GM23248 (cell line): ENCODE data around the gene RTEL1. TPM values are rescaled to one million over a fixed set of nuclear protein-coding genes. Genes with fewer than 3 reads are reported as not detected.
"Not testable (repeated sequence)": the region's sequence is repeated elsewhere in the genome, so short reads cannot be mapped to it uniquely, and the experiment has no call there.

Experiments used
- DNase-seq: peaks from one replicate; pipeline ENCODE4 v3.0.0-alpha.2; 2015
- H2AFZ ChIP-seq: fragments of 200-600 bp; sonication (generic); 2 replicates; pipeline ENCODE4 v1.6.1; 2016; ENCODE audit warnings: antibody characterized with exemption
- H3F3A ChIP-seq: fragments of 200-600 bp; sonication (generic); 2 replicates; pipeline ENCODE4 v1.6.1; 2016; ENCODE audit warnings: mild to moderate bottlenecking, antibody characterized with exemption, mixed run types; ENCODE audit not compliant: insufficient read depth
- H3K27ac ChIP-seq: fragments of 200-600 bp; sonication (generic); 2 replicates; pipeline ENCODE4 v1.5.1; 2016; ENCODE audit warnings: mild to moderate bottlenecking
- H3K27me3 ChIP-seq: fragments of 200-600 bp; sonication (generic); replicated peaks from 2 replicates; pipeline ENCODE4 v1.6.1; 2016; ENCODE audit warnings: mild to moderate bottlenecking; ENCODE audit not compliant: insufficient read depth
- H3K36me3 ChIP-seq: fragments of 200-600 bp; sonication (generic); 2 replicates; pipeline ENCODE4 v1.6.1; 2016; ENCODE audit warnings: low read depth, mild to moderate bottlenecking
- H3K4me1 ChIP-seq: fragments of 200-600 bp; sonication (generic); 2 replicates; pipeline ENCODE4 v1.6.1; 2016; ENCODE audit warnings: mild to moderate bottlenecking; ENCODE audit not compliant: insufficient read depth
- H3K4me2 ChIP-seq: fragments of 200-600 bp; sonication (generic); one replicate; pipeline ENCODE4 v1.6.1; 2016; ENCODE audit warnings: mild to moderate bottlenecking; ENCODE audit not compliant: unreplicated experiment
- H3K4me3 ChIP-seq: fragments of 200-600 bp; sonication (generic); 2 replicates; pipeline ENCODE4 v1.5.1; 2016; ENCODE audit warnings: mild to moderate bottlenecking
- H3K79me2 ChIP-seq: fragments of 200-600 bp; sonication (generic); 2 replicates; pipeline ENCODE4 v1.6.1; 2016; ENCODE audit warnings: mild to moderate bottlenecking; ENCODE audit not compliant: insufficient read depth
- H3K9ac ChIP-seq: fragments of 200-600 bp; sonication (generic); 2 replicates; pipeline ENCODE4 v1.6.1; 2016; ENCODE audit warnings: mild to moderate bottlenecking
- H3K9me2 ChIP-seq: fragments of 200-600 bp; sonication (generic); 2 replicates; pipeline ENCODE4 v1.6.1; 2016; ENCODE audit warnings: mixed run types, mild to moderate bottlenecking, moderate library complexity; ENCODE audit not compliant: insufficient read depth
- H3K9me3 ChIP-seq: fragments of 200-600 bp; sonication (generic); one replicate; pipeline ENCODE4 v1.6.1; 2017; ENCODE audit warnings: low read depth
- H4K20me1 ChIP-seq: fragments of 200-600 bp; sonication (generic); 2 replicates; pipeline ENCODE4 v1.6.0; 2016; ENCODE audit not compliant: insufficient read depth
- EZH2 ChIP-seq: fragments of 200-600 bp; sonication (generic); IDR thresholded peaks from 2 replicates; pipeline ENCODE4 v1.6.1; 2018; ENCODE audit warnings: antibody characterized with exemption, mild to moderate bottlenecking; ENCODE audit not compliant: insufficient read depth, poor library complexity, severe bottlenecking
- EZH2phosphoT487 ChIP-seq: fragments of 200-600 bp; sonication (generic); IDR thresholded peaks from 2 replicates; pipeline ENCODE4 v1.6.1; 2018; ENCODE audit warnings: antibody characterized with exemption, moderate library complexity, mild to moderate bottlenecking, low read depth; ENCODE audit not compliant: insufficient read depth
- WGBS, 2 experiments: methylation state at CpG; one replicate each; pipeline ENCODE4 v1.1.6; 2015 to 2017; ENCODE audit warnings: low lambda C conversion rate in 2 of 2, low coverage in 1 of 2; ENCODE audit errors: missing lambda C conversion rate in 2 of 2; 5-methylcytosine and 5-hydroxymethylcytosine counted together
- in situ Hi-C: fragments of 300-500 bp; cut with MboI; formaldehyde crosslinking; loops from 2 replicates; pipeline ENCODE4 v1.15.0; 2020
- polyA plus RNA-seq: library from polyadenylated mRNA; unstranded; fragments of >200 nt; fragmentation: Nextera tagmentation; extraction: Ambion mirVana; gene quantifications from 2 replicates; pipeline ENCODE4 v1.2.1, GENCODE V29; 2016
- total RNA-seq: library from RNA; depleted of rRNA; stranded (reverse); fragments of >200 nt; shearing (Covaris generic); gene quantifications from 2 replicates; pipeline ENCODE4 v1.2.3, GENCODE V29; 2014

Gene RTEL1
- total and polyA plus RNA-seq, 2 experiments from 2014 or later = 8.6 to 15.6 TPM

DNA sequence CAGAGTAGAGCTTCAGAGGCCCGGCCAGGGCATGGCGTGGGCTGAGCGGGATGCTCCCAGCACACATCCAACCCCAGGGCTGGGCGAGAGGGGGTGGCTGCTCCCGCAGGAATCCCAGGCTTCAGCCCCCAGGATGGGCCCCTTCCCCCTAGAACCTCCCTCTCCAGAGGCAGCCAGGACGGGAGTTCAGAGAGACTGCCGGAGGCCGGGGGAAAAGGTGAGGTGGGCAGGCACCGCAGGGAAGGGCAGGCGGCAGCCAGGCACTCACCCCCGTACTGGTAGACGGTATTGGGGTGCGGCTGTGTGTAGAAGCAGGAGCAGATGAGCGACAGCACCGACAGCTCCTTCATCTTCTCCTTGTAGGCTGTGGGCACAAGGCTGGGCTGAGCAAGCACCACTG, 14.2 kb upstream of the RTEL1 start:
- TF ChIP-seq EZH2phosphoT487 (no peak), EZH2 (no peak)
- Histone ChIP-seq H3K9me3 (no peaks in the 10 kb centered on the region), H3K27me3 (no peaks in the 10 kb centered on the region), H3K9me2 (no peaks in the 10 kb centered on the region), H3K4me2 (no peak overlapping the region), H3K9ac (no peak overlapping the region), H3K4me1 (no peaks in the 10 kb centered on the region), H3K79me2 (no peaks in the 10 kb centered on the region), H3K4me3 (no peak overlapping the region), H3F3A (no peaks in the 10 kb centered on the region), H3K27ac (no peak overlapping the region), H3K36me3 (no peaks in the 10 kb centered on the region), H2AFZ (no peak overlapping the region), H4K20me1 (no peaks in the 10 kb centered on the region)
- DNase-seq = no peak
- in situ Hi-C loops = no loop called here
- 82 to 84% methylated on average over 13 to 15 of the region's 15 CpGs for WGBS, 2 experiments

DNA sequence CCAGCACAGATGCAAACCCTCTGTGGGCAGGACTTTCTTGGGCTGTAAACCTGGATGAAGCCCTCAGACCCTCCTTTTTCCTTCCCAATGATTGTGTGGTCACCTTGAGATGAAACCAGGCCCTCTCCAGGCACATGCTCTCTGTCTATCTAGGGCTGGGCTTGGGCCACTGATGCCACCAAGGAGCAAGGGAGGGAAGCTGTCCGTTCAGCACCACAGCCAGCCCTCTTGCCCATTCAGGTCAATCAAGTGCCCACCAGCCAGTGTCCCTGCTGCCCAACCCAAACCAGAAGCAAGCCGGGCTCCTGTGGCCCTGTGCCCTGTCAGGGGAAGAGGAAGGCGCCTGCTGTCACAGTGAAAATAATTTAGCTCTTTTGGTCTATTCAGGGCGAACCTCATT, 12.9 kb upstream of the RTEL1 start:
- no peak overlapping the region for H3K9ac ChIP-seq
- TF ChIP-seq EZH2 (no peak), EZH2phosphoT487 (no peak)
- no peaks in the 10 kb centered on the region for H3K9me2 ChIP-seq
- no peaks in the 10 kb centered on the region for H3K79me2 ChIP-seq
- H4K20me1 ChIP-seq = no peaks in the 10 kb centered on the region
- in situ Hi-C loops = no loop called here
- no peak overlapping the region for H2AFZ ChIP-seq
- no peaks in the 10 kb centered on the region for H3K9me3 ChIP-seq
- no peaks in the 10 kb centered on the region for H3K4me1 ChIP-seq
- no peaks in the 10 kb centered on the region for H3K36me3 ChIP-seq
- H3K27ac ChIP-seq = no peak overlapping the region
- no peak overlapping the region for H3K4me3 ChIP-seq
- no peaks in the 10 kb centered on the region for H3K27me3 ChIP-seq
- H3K4me2 ChIP-seq = no peak overlapping the region
- no peaks in the 10 kb centered on the region for H3F3A ChIP-seq
- DNase-seq = no peak
- WGBS, 2 experiments = 65 to 67% methylated on average over 4 of the region's 4 CpGs

DNA sequence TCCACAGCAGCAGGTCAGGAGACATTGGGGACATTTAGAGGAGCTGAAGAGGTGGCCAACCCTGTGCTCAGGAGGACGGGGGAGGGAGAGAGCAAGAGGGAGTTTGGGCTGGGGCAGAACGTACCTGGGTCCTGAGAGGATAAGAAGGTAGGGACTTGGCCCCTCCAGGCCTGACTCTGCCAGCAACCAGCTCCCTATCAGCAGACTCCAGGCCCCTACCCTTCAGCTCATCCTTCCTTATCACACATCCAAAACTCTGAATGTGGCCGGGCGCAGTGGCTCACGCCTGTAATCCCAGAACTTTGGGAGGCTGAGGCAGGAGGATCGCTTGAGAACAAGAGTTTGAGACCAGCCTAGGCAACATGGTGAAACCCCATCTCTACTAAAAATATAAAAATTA, 9.9 kb upstream of the RTEL1 start:
- Histone ChIP-seq H3K9me3 (no peaks in the 10 kb centered on the region), H3K36me3 (no peaks in the 10 kb centered on the region), H3K27me3 (no peaks in the 10 kb centered on the region), H3K4me2 (no peak overlapping the region), H3K9ac (no peak overlapping the region), H3K9me2 (no peaks in the 10 kb centered on the region), H3K27ac (no peak overlapping the region), H4K20me1 (no peaks in the 10 kb centered on the region), H3K4me1 (no peaks in the 10 kb centered on the region), H2AFZ (no peak overlapping the region), H3K79me2 (no peaks in the 10 kb centered on the region), H3F3A (no peaks in the 10 kb centered on the region), H3K4me3 (no peak overlapping the region)
- WGBS, 2 experiments = 92 to 96% methylated on average over 6 of the region's 6 CpGs
- in situ Hi-C loops = no loop called here
- TF ChIP-seq EZH2 (no peak), EZH2phosphoT487 (no peak)
- DNase-seq = no peak

DNA sequence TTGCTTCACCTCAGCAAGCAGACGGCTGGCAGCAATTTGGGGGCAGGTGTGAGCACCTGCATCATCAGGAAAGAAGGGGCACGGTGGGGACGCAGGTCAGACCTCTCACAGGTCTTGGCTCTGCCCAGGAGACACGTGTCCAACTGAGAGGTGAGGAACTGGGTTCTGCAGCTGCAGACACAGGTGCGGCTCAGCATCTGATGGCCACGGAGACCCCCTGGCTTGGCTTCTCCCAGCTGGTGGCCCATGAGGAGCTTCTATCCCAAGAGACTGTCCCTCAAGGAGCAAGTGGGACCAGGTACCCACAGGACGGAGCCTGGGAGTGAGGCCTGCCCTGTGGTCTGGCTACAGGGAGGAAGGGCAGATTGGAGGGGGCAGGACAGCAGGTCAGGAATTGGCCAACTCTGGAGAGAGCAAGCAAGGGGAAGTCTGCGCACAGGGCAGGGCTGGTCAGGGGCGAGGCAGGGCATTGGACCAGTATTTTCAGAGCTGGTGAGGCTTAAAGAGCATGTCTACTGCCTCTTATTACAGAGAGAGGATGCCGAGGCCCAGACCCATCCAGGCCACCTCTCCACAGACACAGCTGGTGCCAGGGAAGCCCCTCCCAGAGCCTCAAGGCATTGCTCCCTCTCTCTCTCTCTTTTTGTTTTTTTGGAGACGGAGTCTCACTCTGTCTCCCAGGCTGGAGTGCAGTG, 9.1 kb upstream of the RTEL1 start:
- no peaks in the 10 kb centered on the region for H4K20me1 ChIP-seq
- in situ Hi-C loops = no loop called here
- WGBS, 2 experiments = 83 to 88% methylated on average over 11 of the region's 11 CpGs
- H3K9ac ChIP-seq = no peak overlapping the region
- H3K79me2 ChIP-seq = no peaks in the 10 kb centered on the region
- H3K9me2 ChIP-seq = no peaks in the 10 kb centered on the region
- no peak overlapping the region for H3K4me2 ChIP-seq
- TF ChIP-seq EZH2phosphoT487 (no peak), EZH2 (no peak)
- H3K9me3 ChIP-seq = no peaks in the 10 kb centered on the region
- no peaks in the 10 kb centered on the region for H3K36me3 ChIP-seq
- no peak for DNase-seq
- H3K4me3 ChIP-seq = no peak overlapping the region
- no peaks in the 10 kb centered on the region for H3K27me3 ChIP-seq
- no peak overlapping the region for H2AFZ ChIP-seq
- H3K4me1 ChIP-seq = no peaks in the 10 kb centered on the region
- no peaks in the 10 kb centered on the region for H3F3A ChIP-seq
- H3K27ac ChIP-seq = no peak overlapping the region

DNA sequence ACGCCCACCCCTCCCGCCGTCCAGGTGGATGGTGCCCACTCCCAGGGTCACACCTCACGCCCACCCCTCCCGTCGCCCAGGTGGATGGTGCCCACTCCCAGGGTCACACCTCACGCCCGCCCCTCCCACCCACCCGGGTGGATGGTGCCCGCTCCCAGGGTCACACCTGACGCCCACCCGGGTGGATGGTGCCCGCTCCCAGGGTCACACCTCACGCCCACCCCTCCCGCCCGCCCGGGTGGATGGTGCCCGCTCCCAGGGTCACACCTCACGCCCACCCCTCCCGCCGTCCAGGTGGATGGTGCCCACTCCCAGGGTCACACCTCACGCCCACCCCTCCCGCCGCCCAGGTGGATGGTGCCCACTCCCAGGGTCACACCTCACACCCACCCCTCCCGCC, 7.6 kb upstream of the RTEL1 start:
- H3K27me3 ChIP-seq, H3F3A ChIP-seq, DNase-seq, H3K9me3 ChIP-seq, H2AFZ ChIP-seq, in situ Hi-C loops, H3K27ac ChIP-seq, H3K9ac ChIP-seq, H3K9me2 ChIP-seq, H3K4me3 ChIP-seq, H3K4me2 ChIP-seq, H3K79me2 ChIP-seq, H4K20me1 ChIP-seq, H3K36me3 ChIP-seq, H3K4me1 ChIP-seq: not testable (repeated sequence)
- 93% methylated on average over 25 of the region's 25 CpGs; no CpG with 5 or more reads in 1 of the 2 experiments for WGBS, 2 experiments
